ENCODE measurements around the gene PTPRM. TPM values are rescaled to one million over a fixed set of nuclear protein-coding genes. Genes with fewer than 3 reads are reported as not detected.

The PTPRM gene
- total and polyA plus RNA-seq, 2 donors (not counting 3 experiments of a cell fraction or from before 2014, with no cell fraction given) = 37.4 to 43.7 TPM

DNA sequence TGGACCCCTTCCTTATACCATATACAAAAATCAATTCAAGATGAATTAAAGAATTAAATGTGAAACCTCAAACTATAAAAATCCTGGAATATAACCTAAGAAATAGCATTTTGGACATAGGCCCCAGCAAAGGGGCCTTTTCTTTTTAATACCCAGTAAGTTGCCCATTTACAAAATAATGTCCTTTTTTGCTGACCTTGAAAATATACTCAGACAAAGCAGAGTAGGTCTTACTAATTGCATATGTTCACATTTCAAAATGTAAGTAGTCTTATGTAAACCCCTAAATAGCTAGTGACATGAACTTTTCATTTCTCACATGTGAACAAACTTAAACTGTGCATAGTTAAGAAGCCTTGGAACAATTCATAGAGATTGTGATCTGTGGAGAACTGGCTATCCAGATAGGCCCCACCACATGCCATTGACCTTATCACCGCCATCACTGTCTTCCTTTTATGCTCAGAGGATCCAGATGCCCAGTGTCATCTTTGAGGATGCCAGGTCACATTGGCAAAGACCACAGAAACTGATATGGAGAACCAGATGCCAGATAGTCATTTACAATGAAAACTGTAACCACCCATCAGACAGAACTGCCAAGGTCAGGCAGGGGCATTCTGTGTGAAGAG is 759.8 kb downstream of the PTPRM start:
- POLR2A ChIA-PET = no interaction called here
- Histone ChIP-seq H3K27me3 (ENCODE audit: control insufficient read depth in 2 of 2, insufficient read depth in 2 of 2, low read length in 2 of 2) (no peaks in the 10 kb centered on the region), H3K4me1 (ENCODE audit: control insufficient read depth, extremely low read depth, insufficient read depth, low read length) (peaks cover 11% of the 10 kb centered on the region), H4K20me1 (replicated peaks; ENCODE audit: control insufficient read depth, extremely low read depth, insufficient read depth, low read length) (no peaks in the 10 kb centered on the region), H3K27ac (ENCODE audit: insufficient read depth, low read depth, low read length) (no peak overlapping the region), H3K4me3 (replicated peaks in 1 of 3; ENCODE audit: insufficient read depth in 1 of 3, low read depth in 1 of 3, low read length in 3 of 3) (no peak overlapping the region), H2AFZ (ENCODE audit: low read depth, low read length) (no peak overlapping the region), H3K9ac (replicated peaks; ENCODE audit: extremely low read depth, insufficient read depth, low read length) (no peak overlapping the region), H3K9me1 (replicated peaks; ENCODE audit: control insufficient read depth, extremely low read depth, insufficient read depth, low read length) (no peaks in the 10 kb centered on the region), H3K79me2 (ENCODE audit: control insufficient read depth, insufficient read depth, low read length) (no peaks in the 10 kb centered on the region), H3K9me3 (replicated peaks; ENCODE audit: control insufficient read depth, insufficient read depth, low read length) (no peaks in the 10 kb centered on the region), H3K4me2 (ENCODE audit: insufficient read depth, low read length) (no peak overlapping the region), H3K36me3 (ENCODE audit: control insufficient read depth in 2 of 2, extremely low read depth in 1 of 2, insufficient read depth in 2 of 2, low read length in 2 of 2) (no peaks in the 10 kb centered on the region)
- intact Hi-C loops (cut with micrococcal nuclease) (no loop called here), dilution Hi-C loops (cut with MboI; ENCODE audit: extremely low pct_ligation_motif_present, low sequenced_read_pairs) (no loop called here)
- CTCF ChIA-PET = interaction anchor here (1.5 kb wide), 1 partner anchor 1055 kb away, joined by 4 read pairs; no protein-coding TSS in a partner anchor
- BruUV-seq (replicated peaks) = no TSS peak
- no peak for DNase-seq (ENCODE audit: low read depth, low spot score)
- no peak for FAIRE-seq
- TF ChIP-seq POLR2AphosphoS5 (IDR thresholded peaks at IDR 0.05; ENCODE audit: insufficient read depth, low read depth, low read length) (no peak), EZH2 (IDR thresholded peaks at IDR 0.05; ENCODE audit: borderline replicate concordance, low read depth, low read length, severe bottlenecking) (no peak), CTCF (IDR thresholded peaks at IDR 0.05; ENCODE audit: extremely low read depth in 1 of 2, insufficient read depth in 1 of 2, low read depth in 1 of 2, low read length in 2 of 2) (no peak), JUN (IDR thresholded peaks at IDR 0.05; ENCODE audit: borderline replicate concordance, insufficient read depth, insufficient read length, low read depth) (no peak), POLR2A (IDR thresholded peaks at IDR 0.05; ENCODE audit: low read depth, low read length) (no peak), MAX (IDR thresholded peaks at IDR 0.05; ENCODE audit: insufficient read depth, insufficient read length) (no peak)

Measured in endothelial cell of umbilical vein (primary cell).